Measurements from ENCODE around the gene VPS13A. TPM values are rescaled to one million over a fixed set of nuclear protein-coding genes. Genes with fewer than 3 reads are reported as not detected.

Gene VPS13A
- total and polyA plus RNA-seq, 5 donors, result 18.7 to 47.2 (median 43.2) TPM

- Histone ChIP-seq H3K9me3 (ENCODE audit: control insufficient read depth, low read length) (no peaks in the 10 kb centered on the region), H3K27me3 (ENCODE audit: control insufficient read depth, insufficient read depth) (no peaks in the 10 kb centered on the region), H3K4me1 (ENCODE audit: control insufficient read depth, insufficient read depth, low read length) (peaks cover 3% of the 10 kb centered on the region), H3K4me3 (ENCODE audit: low read length) (no peak overlapping the region), H3K27ac (ENCODE audit: low read length) (no peak overlapping the region)
- no peak for DNase-seq
- 90% methylated on average over 1 of the region's 1 CpG for WGBS
- intact Hi-C loops (cut with DNase I), result no loop called here
- no peak for ATAC-seq
Observed at GRCh38 chr9:77161966-77162365, 15.4 kb upstream of the VPS13A start.

- ATAC-seq (peak in 1 of 2 donors; percentile 26), DNase-seq (no peak)
- no peaks in the 10 kb centered on the region for H3K9me3 ChIP-seq (ENCODE audit: control insufficient read depth, low read length)
- H3K4me3 ChIP-seq (ENCODE audit: low read length), result no peak overlapping the region
- intact Hi-C loops (cut with DNase I), result no loop called here
- 47% methylated on average over 4 of the region's 4 CpGs for WGBS
- peaks cover 3% of the 10 kb centered on the region for H3K4me1 ChIP-seq (ENCODE audit: control insufficient read depth, insufficient read depth, low read length)
- H3K27me3 ChIP-seq (ENCODE audit: control insufficient read depth, insufficient read depth), result no peaks in the 10 kb centered on the region
- H3K27ac ChIP-seq (ENCODE audit: low read length), result no peak overlapping the region
Observed at GRCh38 chr9:77162366-77162765, 15.0 kb upstream of the VPS13A start.

DNA sequence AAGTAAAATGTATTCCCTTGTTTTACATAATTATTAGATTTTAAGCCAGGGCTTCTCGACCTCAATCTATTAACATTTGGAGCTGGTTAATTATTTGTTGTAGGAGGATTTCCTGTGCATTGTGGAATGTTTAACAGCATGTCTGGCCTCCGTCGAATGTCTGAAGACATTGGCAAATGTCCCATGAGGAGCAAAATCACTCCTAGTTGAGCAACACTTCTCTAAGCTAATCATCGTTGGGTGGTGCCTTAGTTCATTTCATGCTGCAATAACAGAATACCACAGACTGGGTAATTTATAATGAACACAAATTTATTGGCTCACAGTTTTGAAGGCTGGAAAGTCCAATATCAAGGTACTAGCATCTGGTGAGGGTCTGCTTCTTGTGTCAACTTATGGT is 13.4 kb upstream of the VPS13A start:
- H3K27me3 ChIP-seq (ENCODE audit: control insufficient read depth, insufficient read depth), result no peaks in the 10 kb centered on the region
- H3K4me1 ChIP-seq (ENCODE audit: control insufficient read depth, insufficient read depth, low read length), result peaks cover 3% of the 10 kb centered on the region
- H3K4me3 ChIP-seq (ENCODE audit: low read length), result no peak overlapping the region
- no peak overlapping the region for H3K27ac ChIP-seq (ENCODE audit: low read length)
- 33% methylated on average over 4 of the region's 4 CpGs for WGBS
- no peak for DNase-seq
- ATAC-seq, result peak; percentile 47 to 54
- no peaks in the 10 kb centered on the region for H3K9me3 ChIP-seq (ENCODE audit: control insufficient read depth, low read length)
- intact Hi-C loops (cut with DNase I), result no loop called here

GRCh38 chr9:77166193-77166592 is 11.1 kb upstream of the VPS13A start:
- DNase-seq (no peak), ATAC-seq (no peak)
- H3K9me3 ChIP-seq (ENCODE audit: control insufficient read depth, low read length), result no peaks in the 10 kb centered on the region
- H3K4me3 ChIP-seq (ENCODE audit: low read length), result no peak overlapping the region
- intact Hi-C loops (cut with DNase I), result no loop called here
- no peak overlapping the region for H3K27ac ChIP-seq (ENCODE audit: low read length)
- H3K27me3 ChIP-seq (ENCODE audit: control insufficient read depth, insufficient read depth), result no peaks in the 10 kb centered on the region
- WGBS, result 84% methylated on average over 4 of the region's 4 CpGs
- peaks cover 4% of the 10 kb centered on the region for H3K4me1 ChIP-seq (ENCODE audit: control insufficient read depth, insufficient read depth, low read length)

DNA sequence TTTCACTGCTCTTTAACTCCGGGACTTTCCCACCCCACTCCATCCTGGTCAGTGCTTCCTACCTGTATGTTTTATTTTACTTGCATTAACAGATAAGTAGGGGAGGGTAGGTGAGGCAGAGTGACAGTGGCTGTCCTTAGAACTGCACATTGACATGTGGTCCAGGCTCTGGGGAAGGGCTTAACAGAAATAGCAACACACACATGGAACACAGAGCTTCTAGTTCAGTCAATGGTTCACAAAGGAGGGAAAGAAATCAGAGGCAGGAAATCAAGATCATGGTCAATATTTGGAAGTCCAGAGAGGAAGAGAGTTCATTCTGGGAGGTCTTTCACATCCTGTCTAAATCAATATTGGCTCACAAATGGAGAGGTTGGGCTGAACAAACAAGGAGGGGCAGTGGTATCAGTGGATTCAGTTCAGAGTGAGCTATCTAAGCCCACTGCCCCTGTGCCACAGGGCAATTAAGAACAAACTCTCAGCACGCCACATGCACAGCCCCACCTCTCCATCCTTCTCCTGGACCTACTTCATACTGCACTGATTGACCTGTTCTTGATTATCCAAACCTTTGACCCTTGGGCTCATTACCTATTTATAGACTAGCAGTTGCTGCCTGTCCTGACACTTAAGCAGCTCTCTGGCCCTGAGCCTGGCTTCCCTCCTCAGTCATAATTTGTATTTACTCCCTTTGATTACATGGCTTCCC is 6.2 kb upstream of the VPS13A start:
- H3K27ac ChIP-seq (ENCODE audit: low read length), result peak overlapping the region; percentile 83
- intact Hi-C loops (cut with DNase I), result loop anchor here in 1 of 4 donors (10.0 kb wide), 1 partner anchor 54 kb away; no protein-coding TSS in a partner anchor
- 83% methylated on average over 2 of the region's 2 CpGs for WGBS
- H3K9me3 ChIP-seq (ENCODE audit: control insufficient read depth, low read length), result no peaks in the 10 kb centered on the region
- no peaks in the 10 kb centered on the region for H3K27me3 ChIP-seq (ENCODE audit: control insufficient read depth, insufficient read depth)
- H3K4me3 ChIP-seq (ENCODE audit: low read length), result no peak overlapping the region
- DNase-seq (peak in 1 of 3 donors; percentile 60), ATAC-seq (peak; percentile 72 to 88)
- H3K4me1 ChIP-seq (ENCODE audit: control insufficient read depth, insufficient read depth, low read length), result peaks cover 2% of the 10 kb centered on the region

DNA sequence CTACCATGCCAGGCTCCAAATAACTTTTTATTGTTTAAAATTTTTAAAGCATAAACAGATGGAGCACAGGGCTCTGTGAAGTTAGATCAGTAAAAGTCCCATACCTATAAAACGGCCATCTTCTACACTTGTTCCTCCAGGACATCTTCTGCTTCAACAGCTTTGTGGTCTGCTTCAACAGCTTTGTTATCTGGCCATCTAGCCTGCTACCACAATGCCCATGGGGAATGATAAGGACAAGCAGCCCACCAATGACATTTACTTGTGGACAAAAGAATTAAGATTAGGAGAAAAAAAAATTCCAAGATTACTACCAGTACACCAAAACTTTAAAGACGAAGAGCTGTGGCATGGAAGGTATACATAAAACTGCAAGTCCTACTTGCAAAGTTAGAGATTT is 2.2 kb upstream of the VPS13A start:
- intact Hi-C loops (cut with DNase I), result loop anchor here in 1 of 4 donors (10.0 kb wide), 1 partner anchor 50 kb away; no protein-coding TSS in a partner anchor
- 60% methylated on average over 2 of the region's 2 CpGs for WGBS
- Histone ChIP-seq H3K27me3 (ENCODE audit: control insufficient read depth, insufficient read depth) (no peaks in the 10 kb centered on the region), H3K27ac (ENCODE audit: low read length) (no peak overlapping the region), H3K4me1 (ENCODE audit: control insufficient read depth, insufficient read depth, low read length) (peaks cover 2% of the 10 kb centered on the region), H3K9me3 (ENCODE audit: control insufficient read depth, low read length) (no peaks in the 10 kb centered on the region), H3K4me3 (ENCODE audit: low read length) (no peak overlapping the region)
- ATAC-seq (no peak), DNase-seq (no peak)

GRCh38 chr9:77176106-77176505 is 1.2 kb upstream of the VPS13A start:
- no peaks in the 10 kb centered on the region for H3K9me3 ChIP-seq (ENCODE audit: control insufficient read depth, low read length)
- H3K27me3 ChIP-seq (ENCODE audit: control insufficient read depth, insufficient read depth), result no peaks in the 10 kb centered on the region
- H3K4me1 ChIP-seq (ENCODE audit: control insufficient read depth, insufficient read depth, low read length), result peaks cover 2% of the 10 kb centered on the region
- ATAC-seq (no peak), DNase-seq (no peak)
- H3K27ac ChIP-seq (ENCODE audit: low read length), result peak overlapping the region; percentile 31
- H3K4me3 ChIP-seq (ENCODE audit: low read length), result no peak overlapping the region
- WGBS, result 53% methylated on average over 4 of the region's 4 CpGs
- intact Hi-C loops (cut with DNase I), result loop anchor here in 1 of 4 donors (10.0 kb wide), 1 partner anchor 49 kb away; no protein-coding TSS in a partner anchor

- Histone ChIP-seq H3K4me3 (ENCODE audit: low read length) (peak overlapping the region; percentile 65), H3K4me1 (ENCODE audit: control insufficient read depth, insufficient read depth, low read length) (no peaks in the 10 kb centered on the region), H3K27ac (ENCODE audit: low read length) (peak overlapping the region; percentile 71), H3K27me3 (ENCODE audit: control insufficient read depth, insufficient read depth) (no peaks in the 10 kb centered on the region), H3K9me3 (ENCODE audit: control insufficient read depth, low read length) (no peaks in the 10 kb centered on the region)
- under 1% methylated on average over 10 of the region's 10 CpGs for WGBS
- DNase-seq (no peak), ATAC-seq (no peak)
- intact Hi-C loops (cut with DNase I), result loop anchor here in 1 of 4 donors (10.0 kb wide), 1 partner anchor 48 kb away; no protein-coding TSS in a partner anchor
Observed at GRCh38 chr9:77176686-77177142, 620 bp upstream of the VPS13A start.

- Histone ChIP-seq H3K9me3 (ENCODE audit: control insufficient read depth, low read length) (no peaks in the 10 kb centered on the region), H3K4me3 (ENCODE audit: low read length) (peak overlapping the region; percentile 65), H3K27me3 (ENCODE audit: control insufficient read depth, insufficient read depth) (no peaks in the 10 kb centered on the region), H3K27ac (ENCODE audit: low read length) (peak overlapping the region; percentile 59), H3K4me1 (ENCODE audit: control insufficient read depth, insufficient read depth, low read length) (no peaks in the 10 kb centered on the region)
- DNase-seq (peak; percentile 42 to 78 (median 73)), ATAC-seq (peak; percentile 20 to 35)
- WGBS, result 2% methylated on average over 57 of the region's 57 CpGs
- intact Hi-C loops (cut with DNase I), result loop anchor here in 1 of 4 donors (10.0 kb wide), 1 partner anchor 47 kb away; no protein-coding TSS in a partner anchor
Observed at GRCh38 chr9:77177894-77178794, 810 bp downstream of the VPS13A start.

- DNase-seq (no peak), ATAC-seq (no peak)
- Histone ChIP-seq H3K4me1 (ENCODE audit: control insufficient read depth, insufficient read depth, low read length) (no peaks in the 10 kb centered on the region), H3K4me3 (ENCODE audit: low read length) (no peak overlapping the region), H3K27ac (ENCODE audit: low read length) (no peak overlapping the region), H3K9me3 (ENCODE audit: control insufficient read depth, low read length) (no peaks in the 10 kb centered on the region), H3K27me3 (ENCODE audit: control insufficient read depth, insufficient read depth) (no peaks in the 10 kb centered on the region)
- intact Hi-C loops (cut with DNase I), result no loop called here
Observed at GRCh38 chr9:77180056-77180455, 2.7 kb downstream of the VPS13A start.

GRCh38 chr9:77183581-77183980 is 6.2 kb downstream of the VPS13A start:
- intact Hi-C loops (cut with DNase I), result no loop called here
- Histone ChIP-seq H3K27me3 (ENCODE audit: control insufficient read depth, insufficient read depth) (no peaks in the 10 kb centered on the region), H3K27ac (ENCODE audit: low read length) (no peak overlapping the region), H3K4me3 (ENCODE audit: low read length) (no peak overlapping the region), H3K4me1 (ENCODE audit: control insufficient read depth, insufficient read depth, low read length) (no peaks in the 10 kb centered on the region), H3K9me3 (ENCODE audit: control insufficient read depth, low read length) (no peaks in the 10 kb centered on the region)
- no peak for DNase-seq
- no peak for ATAC-seq
